ENCODE measurements around the gene SHOX.

The SHOX gene

DNA sequence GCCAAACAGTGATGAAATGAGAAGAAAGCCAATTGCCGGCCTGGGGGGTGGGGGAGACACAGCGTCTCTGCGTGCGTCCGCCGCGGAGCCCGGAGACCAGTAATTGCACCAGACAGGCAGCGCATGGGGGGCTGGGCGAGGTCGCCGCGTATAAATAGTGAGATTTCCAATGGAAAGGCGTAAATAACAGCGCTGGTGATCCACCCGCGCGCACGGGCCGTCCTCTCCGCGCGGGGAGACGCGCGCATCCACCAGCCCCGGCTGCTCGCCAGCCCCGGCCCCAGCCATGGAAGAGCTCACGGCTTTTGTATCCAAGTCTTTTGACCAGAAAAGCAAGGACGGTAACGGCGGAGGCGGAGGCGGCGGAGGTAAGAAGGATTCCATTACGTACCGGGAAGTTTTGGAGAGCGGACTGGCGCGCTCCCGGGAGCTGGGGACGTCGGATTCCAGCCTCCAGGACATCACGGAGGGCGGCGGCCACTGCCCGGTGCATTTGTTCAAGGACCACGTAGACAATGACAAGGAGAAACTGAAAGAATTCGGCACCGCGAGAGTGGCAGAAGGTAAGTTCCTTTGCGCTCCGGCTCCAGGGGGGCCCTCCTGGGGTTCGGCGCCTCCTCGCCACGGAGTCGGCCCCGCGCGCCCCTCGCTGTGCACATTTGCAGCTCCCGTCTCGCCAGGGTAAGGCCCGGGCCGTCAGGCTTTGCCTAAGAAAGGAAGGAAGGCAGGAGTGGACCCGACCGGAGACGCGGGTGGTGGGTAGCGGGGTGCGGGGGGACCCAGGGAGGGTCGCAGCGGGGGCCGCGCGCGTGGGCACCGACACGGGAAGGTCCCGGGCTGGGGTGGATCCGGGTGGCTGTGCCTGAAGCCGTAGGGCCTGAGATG is at the start of gene SHOX:
Gene SHOX (plus strand): TSS at position 180 of the 885 bp plus-strand sequence. CDS start 107 bp downstream, at position 287.
- Histone ChIP-seq H3K4me2 (ENCODE audit: low read depth, low read length) (no peak within 1 kb of the TSS), H3K27ac (ENCODE audit: low read length) (no peak within 1 kb of the TSS), H3K9me2 (replicated peaks; ENCODE audit: insufficient read depth, low read length) (no peaks in the 10 kb centered on the region), H3K4me1 (ENCODE audit: low read length) (no peaks in the 10 kb centered on the region), H3K4me3 (ENCODE audit: low read length) (no peak within 1 kb of the TSS), H3K79me2 (ENCODE audit: low read length) (no peaks in the 10 kb centered on the region), H3F3A (ENCODE audit: insufficient read depth, low read length) (no peaks in the 10 kb centered on the region), H3K9ac (ENCODE audit: low read length) (no peak within 1 kb of the TSS), H3K27me3 (replicated peaks; ENCODE audit: insufficient read depth, low read length) (peaks cover 18% of the 10 kb centered on the region), H4K20me1 (ENCODE audit: insufficient read depth, low read length) (no peaks in the 10 kb centered on the region), H2AFZ (ENCODE audit: low read length) (no peak within 1 kb of the TSS), H3K36me3 (replicated peaks; ENCODE audit: insufficient read depth, low read length) (no peaks in the 10 kb centered on the region), H3K9me3 (replicated peaks; ENCODE audit: insufficient read depth, low read length) (no peaks in the 10 kb centered on the region)
- DNase-seq = no peak
- TF ChIP-seq EZH2 (optimal IDR thresholded peaks at IDR 0.05; ENCODE audit: low read depth, low read length) (no peak), EZH2phosphoT487 (IDR thresholded peaks at IDR 0.05; ENCODE audit: low read length) (no peak)
- TF ChIP-seq, protein P1, sequence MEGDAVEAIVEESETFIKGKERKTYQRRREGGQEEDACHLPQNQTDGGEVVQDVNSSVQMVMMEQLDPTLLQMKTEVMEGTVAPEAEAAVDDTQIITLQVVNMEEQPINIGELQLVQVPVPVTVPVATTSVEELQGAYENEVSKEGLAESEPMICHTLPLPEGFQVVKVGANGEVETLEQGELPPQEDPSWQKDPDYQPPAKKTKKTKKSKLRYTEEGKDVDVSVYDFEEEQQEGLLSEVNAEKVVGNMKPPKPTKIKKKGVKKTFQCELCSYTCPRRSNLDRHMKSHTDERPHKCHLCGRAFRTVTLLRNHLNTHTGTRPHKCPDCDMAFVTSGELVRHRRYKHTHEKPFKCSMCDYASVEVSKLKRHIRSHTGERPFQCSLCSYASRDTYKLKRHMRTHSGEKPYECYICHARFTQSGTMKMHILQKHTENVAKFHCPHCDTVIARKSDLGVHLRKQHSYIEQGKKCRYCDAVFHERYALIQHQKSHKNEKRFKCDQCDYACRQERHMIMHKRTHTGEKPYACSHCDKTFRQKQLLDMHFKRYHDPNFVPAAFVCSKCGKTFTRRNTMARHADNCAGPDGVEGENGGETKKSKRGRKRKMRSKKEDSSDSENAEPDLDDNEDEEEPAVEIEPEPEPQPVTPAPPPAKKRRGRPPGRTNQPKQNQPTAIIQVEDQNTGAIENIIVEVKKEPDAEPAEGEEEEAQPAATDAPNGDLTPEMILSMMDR (IDR thresholded peaks at IDR 0.05; ENCODE audit: low read length) = no peak

DNA sequence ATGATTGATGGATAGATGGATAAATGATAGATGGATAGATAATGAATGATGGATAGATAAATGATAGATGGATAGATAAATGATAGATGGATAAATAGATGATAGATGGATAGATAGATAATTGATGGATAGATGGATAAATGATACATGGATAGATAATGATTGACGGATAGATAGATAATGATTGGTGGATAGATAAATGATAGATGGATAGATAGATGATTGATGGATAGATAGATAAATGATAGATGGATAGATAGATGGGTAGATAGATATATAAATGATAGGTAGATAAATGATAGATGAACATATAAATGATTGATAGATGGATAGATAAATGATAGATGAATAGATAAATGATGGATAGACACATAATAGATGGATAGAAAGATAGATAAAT is 49.5 kb upstream of the SHOX start:
- Histone ChIP-seq H3F3A (ENCODE audit: insufficient read depth, low read length) (no peaks in the 10 kb centered on the region), H3K4me1 (ENCODE audit: low read length) (no peaks in the 10 kb centered on the region), H3K36me3 (replicated peaks; ENCODE audit: insufficient read depth, low read length) (no peaks in the 10 kb centered on the region), H3K4me2 (ENCODE audit: low read depth, low read length) (no peak overlapping the region), H3K27me3 (replicated peaks; ENCODE audit: insufficient read depth, low read length) (no peaks in the 10 kb centered on the region), H2AFZ (ENCODE audit: low read length) (no peak overlapping the region), H3K9ac (ENCODE audit: low read length) (no peak overlapping the region), H4K20me1 (ENCODE audit: insufficient read depth, low read length) (no peaks in the 10 kb centered on the region), H3K79me2 (ENCODE audit: low read length) (no peaks in the 10 kb centered on the region), H3K4me3 (ENCODE audit: low read length) (no peak overlapping the region), H3K27ac (ENCODE audit: low read length) (no peak overlapping the region), H3K9me3 (replicated peaks; ENCODE audit: insufficient read depth, low read length) (no peaks in the 10 kb centered on the region), H3K9me2 (replicated peaks; ENCODE audit: insufficient read depth, low read length) (no peaks in the 10 kb centered on the region)
- no peak for DNase-seq
- TF ChIP-seq EZH2phosphoT487 (IDR thresholded peaks at IDR 0.05; ENCODE audit: low read length) (no peak), EZH2 (optimal IDR thresholded peaks at IDR 0.05; ENCODE audit: low read depth, low read length) (no peak)

DNA sequence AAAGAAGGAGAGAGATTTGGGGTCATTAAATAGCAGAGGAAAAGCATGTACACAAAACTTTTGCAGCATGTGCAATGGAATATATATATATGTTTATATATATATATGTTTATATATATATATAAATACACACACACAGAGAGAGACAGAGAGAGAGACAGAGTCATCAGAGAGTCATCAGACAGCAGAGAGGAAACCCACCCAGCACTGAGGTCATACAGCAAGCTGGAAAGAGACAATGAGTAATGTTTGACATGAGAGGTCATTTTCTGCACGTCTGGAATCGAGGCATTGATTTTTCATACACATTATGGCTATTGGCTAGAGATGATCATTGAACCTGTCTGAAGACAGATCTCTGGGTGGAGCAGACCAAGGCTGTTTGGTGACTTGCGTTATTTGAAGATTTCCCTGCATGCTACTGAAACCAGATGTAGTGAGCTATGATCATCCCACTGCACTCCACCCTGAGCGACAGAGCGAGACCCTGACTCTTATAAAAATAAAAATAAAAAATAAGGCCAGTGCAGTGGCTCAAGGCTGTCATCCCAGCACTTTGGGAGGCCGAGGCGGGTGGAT is 48.8 kb upstream of the SHOX start:
- no peak overlapping the region for H3K4me2 ChIP-seq (ENCODE audit: low read depth, low read length)
- H3F3A ChIP-seq (ENCODE audit: insufficient read depth, low read length) = no peaks in the 10 kb centered on the region
- no peak overlapping the region for H3K9ac ChIP-seq (ENCODE audit: low read length)
- no peak for DNase-seq
- TF ChIP-seq EZH2phosphoT487 (IDR thresholded peaks at IDR 0.05; ENCODE audit: low read length) (no peak), EZH2 (optimal IDR thresholded peaks at IDR 0.05; ENCODE audit: low read depth, low read length) (no peak)
- TF ChIP-seq, protein P1 (IDR thresholded peaks at IDR 0.05; ENCODE audit: low read length) = no peak
- H3K27me3 ChIP-seq (replicated peaks; ENCODE audit: insufficient read depth, low read length) = no peaks in the 10 kb centered on the region
- H3K9me2 ChIP-seq (replicated peaks; ENCODE audit: insufficient read depth, low read length) = no peaks in the 10 kb centered on the region
- no peak overlapping the region for H3K4me3 ChIP-seq (ENCODE audit: low read length)
- no peaks in the 10 kb centered on the region for H3K79me2 ChIP-seq (ENCODE audit: low read length)
- no peaks in the 10 kb centered on the region for H4K20me1 ChIP-seq (ENCODE audit: insufficient read depth, low read length)
- no peaks in the 10 kb centered on the region for H3K9me3 ChIP-seq (replicated peaks; ENCODE audit: insufficient read depth, low read length)
- no peak overlapping the region for H2AFZ ChIP-seq (ENCODE audit: low read length)
- no peak overlapping the region for H3K27ac ChIP-seq (ENCODE audit: low read length)
- no peaks in the 10 kb centered on the region for H3K4me1 ChIP-seq (ENCODE audit: low read length)
- no peaks in the 10 kb centered on the region for H3K36me3 ChIP-seq (replicated peaks; ENCODE audit: insufficient read depth, low read length)

Measured in MM.1S (cell line).